Stimulated activated CD8-positive, alpha-beta memory T cell treated with anti-CD3 and anti-CD28 coated beads, Interleukin-7, amount 100 ng/mL, for 4 hours (primary cell): ENCODE data around the gene DEAF1.

ENCODE experiments used
- DNase-seq, 2 donors: peaks; one replicate each; pipeline ENCODE4 v3.0.0-alpha.2; 2020; ENCODE audit warnings: low read depth in 2 of 2

Gene DEAF1

GRCh38 chr11:624705-625635 is 70.1 kb downstream of the DEAF1 start, which contains the start of gene CDHR5:
CDHR5 (minus strand) TSS chr11:624955; CDS start chr11:624902, 53 bp downstream.
- no peak for DNase-seq

- no peak for DNase-seq
Measured at GRCh38 chr11:623999-624704, 70.9 kb downstream of the DEAF1 start.

DNA sequence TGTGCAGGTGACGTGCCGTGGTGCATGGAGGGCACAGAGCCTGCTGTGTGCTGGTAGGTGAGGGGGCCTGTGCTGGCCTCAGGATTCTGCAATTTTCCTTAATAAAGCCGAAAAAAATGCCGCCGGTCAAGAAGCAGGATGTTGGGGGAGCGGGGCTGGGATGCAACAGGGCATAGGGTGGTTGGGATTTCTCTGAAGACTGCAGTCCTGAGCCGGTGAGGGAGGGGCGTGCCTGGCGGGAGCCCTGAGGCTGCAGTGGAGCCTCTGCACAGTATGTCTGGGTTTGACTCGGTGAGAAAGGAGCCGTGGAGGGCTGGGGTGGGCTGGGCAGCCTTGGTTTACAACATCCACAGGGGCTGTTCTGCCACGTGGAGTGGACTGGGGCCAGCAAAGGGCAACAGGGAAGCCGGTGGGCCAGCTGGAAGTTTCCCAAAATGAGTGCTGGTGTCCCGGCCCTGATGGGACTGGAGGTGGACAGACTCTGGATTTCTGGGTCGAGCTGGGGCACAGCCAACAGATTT is 71.6 kb downstream of the DEAF1 start:
- no peak for DNase-seq

- DNase-seq = no peak
Measured at GRCh38 chr11:621838-622237, 73.2 kb downstream of the DEAF1 start.

DNA sequence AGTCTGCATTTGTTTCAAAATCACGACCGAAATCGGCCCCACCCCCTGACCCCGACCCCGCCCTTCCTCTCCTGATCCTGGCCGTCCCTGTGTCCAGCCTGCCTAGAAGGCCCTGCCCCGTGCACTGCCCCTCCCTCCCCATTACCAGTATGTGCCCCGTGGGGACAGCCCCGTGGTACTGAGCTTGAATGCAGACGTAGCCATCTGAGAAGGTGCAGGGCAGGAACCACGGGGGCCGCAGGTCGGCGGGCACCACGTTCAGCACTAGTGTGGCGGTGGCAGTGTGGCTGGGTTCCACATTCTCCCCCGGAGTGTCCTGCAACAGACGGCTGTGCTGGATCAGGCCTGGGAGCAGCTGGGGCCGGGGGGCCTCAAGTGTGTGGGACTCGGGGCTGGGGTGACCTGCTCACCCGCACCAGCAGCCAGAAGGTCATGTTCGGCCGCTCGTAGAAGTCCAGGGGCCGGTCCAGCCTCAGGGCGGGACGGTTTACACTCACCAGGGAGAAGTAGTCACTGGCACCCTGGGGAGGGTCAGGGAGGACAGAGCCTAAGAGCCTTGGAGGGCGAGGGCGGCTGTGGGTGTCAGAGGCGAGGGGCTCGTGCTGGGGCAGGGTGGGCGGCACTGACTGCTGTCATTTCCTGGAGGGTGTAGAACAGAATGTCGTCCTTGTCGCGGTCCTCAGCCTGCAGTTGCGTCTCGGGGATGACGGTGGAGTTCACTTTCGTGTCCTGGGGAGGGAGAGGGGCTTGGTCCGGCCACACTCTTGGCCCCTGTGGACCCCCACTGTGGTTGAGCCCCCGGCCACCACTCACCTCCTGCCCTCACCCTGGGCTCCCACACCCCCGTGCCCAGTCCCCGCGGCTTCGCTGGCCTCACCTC is 73.8 kb downstream of the DEAF1 start:
- no peak for DNase-seq

DNA sequence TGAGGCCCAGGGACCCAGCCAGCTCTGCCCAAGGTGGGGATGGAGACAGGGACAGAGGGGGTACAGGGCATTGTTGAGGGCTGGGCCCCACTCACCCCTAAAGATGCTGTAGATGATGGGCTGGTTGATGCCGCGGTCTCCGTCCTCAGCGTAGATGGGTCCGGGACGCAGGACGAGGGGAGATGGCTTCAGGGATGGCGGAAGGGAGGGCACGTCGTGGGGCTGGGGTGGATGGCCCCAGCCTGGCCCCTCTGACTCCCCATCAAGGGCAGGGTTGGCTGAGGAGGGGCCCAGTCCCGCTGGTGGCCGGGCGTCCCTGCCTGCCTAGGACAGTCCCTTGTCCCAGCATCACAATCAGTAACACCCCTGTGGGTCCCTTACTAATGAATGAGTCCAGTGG is 74.8 kb downstream of the DEAF1 start:
- no peak for DNase-seq

- DNase-seq = no peak
Measured at GRCh38 chr11:619628-620050, 75.4 kb downstream of the DEAF1 start.

DNA sequence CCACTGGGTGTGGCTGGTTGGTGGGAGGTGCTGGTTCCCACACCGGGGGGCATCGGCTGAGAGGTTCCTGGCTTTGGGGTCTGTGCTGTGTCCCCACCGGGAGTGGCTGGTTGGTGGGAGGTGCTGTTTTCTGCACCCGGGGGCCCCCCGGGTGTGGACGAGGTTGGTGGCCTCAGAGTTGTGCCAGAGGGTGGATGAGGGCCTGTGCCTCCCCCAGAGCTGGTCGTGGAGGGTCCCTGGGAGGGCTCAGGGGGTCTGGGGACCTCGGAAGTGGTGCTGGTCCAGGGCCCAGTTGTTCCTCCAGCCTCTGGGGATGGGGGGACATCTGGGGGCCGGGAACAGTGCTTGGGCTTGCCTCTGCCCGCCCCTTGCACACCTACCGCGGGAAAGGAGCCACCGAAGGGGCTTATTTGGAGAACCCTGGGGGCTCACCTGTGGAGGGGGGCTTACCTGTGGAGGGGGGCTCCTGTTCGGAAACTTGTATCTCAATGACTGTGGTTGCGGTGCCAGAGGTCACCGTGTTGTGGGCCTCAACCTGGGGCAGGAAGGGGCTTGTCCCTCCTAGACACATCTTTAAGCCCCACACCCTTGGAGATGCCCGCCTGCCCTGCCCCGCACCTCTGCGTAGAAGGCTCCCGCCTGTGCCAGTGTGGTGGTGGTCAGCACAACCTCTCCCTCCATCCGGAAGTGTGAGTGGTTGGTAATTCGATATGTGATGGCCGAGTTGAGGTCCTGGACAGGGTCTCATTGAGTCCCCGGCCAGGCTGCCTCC is 76.0 kb downstream of the DEAF1 start:
- no peak for DNase-seq

GRCh38 chr11:617912-618682 is 76.9 kb downstream of the DEAF1 start:
- no peak for DNase-seq

- no peak for DNase-seq
Measured at GRCh38 chr11:617199-617911, 77.7 kb downstream of the DEAF1 start.

- DNase-seq = no peak
Measured at GRCh38 chr11:616320-617198, 78.5 kb downstream of the DEAF1 start.

DNA sequence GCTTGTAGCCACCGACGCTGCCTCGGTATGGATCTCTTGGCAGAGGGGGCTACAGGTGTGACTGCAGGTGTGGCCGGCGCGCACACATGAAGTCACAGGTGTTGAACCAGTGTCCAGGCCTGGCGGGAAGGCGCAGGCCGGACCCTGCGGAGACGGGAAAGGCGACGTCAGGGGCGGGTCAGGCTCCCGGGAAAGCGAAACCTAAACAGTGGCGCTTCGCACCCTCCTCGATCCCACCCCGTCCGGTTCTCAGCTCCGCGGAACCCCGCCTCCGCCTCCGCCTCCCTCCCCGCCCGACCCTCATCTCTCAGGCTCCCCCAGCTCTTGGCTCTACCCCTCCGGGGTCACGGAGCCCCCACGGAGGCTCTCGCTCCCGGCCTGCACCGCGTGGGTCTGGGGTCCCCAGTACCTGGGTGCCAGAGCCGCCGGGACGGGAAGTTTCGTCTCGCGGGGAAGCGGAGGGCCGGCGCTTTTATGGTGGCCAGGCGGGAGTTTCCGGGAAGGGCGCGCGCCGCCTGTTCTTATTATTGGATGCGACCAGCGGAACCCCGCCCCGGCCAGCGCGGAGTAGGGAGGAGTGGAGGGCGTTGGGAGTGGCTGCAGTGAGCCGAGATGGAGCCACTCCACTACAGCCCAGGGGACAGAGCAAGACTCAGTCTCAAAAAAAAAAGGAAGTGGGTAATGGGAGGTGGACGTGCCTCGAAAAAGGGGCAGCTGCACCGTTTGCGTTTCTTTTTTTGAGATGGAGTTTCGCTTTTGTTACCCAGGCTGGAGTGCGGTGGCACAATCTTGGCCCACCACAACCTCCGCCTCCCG is 79.3 kb downstream of the DEAF1 start, which contains the start of gene IRF7:
IRF7 (minus strand) TSS at position 447 of the 816 bp plus-strand sequence. CDS start 586 bp downstream, outside the sequence.
- DNase-seq = peak; percentile 72 to 82

DNA sequence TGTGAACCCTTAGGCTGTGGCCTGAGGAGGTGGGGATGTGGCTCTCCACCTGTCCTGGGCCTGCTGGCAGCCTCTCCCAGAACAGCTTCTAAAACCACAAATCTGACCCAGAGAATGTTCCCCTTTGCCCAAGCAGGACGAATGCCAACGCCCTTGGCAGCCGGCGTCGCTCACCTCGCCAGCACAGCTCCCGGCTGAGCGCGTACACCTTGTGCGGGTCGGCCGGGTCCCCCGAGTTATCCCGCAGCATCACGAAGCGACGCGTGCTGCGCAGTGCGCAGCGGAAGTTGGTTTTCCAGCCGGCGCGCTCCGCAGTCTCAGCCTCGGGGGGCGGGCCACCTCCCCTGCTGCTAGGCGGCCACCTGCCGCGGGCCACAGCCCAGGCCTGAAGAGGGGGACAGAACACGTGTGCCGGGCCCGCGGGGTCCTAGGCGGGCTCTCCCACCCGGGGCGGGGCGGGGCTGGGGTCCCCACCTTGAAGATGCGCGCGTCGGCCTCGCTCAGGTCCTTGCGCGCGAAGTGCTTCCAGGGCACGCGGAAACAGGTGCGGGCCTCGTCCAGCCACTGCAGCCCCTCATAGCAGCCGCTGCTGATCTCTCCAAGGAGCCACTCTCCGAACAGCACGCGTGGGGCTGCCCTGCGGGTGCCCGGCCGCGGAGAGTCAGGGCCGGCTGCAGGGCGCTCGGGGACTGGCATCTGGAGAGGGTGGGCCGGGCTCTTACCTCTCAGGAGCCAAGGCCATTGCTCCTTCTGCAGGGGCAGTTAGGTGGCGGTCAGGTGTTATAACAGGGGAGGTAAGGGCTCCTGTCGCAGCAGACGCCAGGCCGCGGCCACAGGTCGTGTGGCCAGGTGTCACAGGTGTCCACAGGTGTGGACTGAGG is 80.2 kb downstream of the DEAF1 start:
- no peak for DNase-seq

DNA sequence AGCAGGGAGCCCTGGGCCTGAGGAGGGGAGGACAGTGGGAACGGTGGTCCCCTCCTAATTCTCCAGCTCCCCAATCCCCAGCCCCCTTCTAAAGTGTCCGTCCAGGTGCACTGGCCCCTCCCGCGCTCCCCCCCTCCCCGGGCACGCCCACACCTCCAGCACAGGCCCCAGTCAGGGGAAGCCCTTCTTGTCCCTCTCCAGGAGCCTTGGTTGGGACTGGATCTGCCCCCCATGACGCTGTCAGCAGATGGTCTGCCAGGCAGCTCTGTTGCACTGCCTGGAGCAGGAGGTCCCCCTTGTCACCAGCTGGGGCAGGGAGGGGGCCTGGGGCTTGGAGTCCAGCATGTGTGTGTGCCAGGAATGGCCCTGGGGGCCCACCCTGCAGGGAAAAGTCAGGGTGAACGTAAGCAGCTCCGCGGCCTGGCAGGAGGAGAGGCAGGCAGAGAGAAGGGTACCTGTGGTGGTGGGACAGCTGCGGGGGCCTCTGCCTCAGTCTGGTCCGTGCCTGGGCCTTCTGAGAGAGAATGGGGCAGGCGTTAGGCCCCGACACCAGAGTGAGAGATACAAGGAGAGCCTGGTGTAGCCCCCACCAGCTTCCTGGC is 80.9 kb downstream of the DEAF1 start:
- DNase-seq = no peak

GRCh38 chr11:613369-613968 is 81.6 kb downstream of the DEAF1 start:
- DNase-seq = peak; percentile 70 to 76

- no peak for DNase-seq
Measured at GRCh38 chr11:612961-613300, 82.1 kb downstream of the DEAF1 start.
